A549 (cell line): Measurements from ENCODE around the gene CTCF. TPM values are rescaled to one million over a fixed set of nuclear protein-coding genes. Genes with fewer than 3 reads are reported as not detected.
"Not testable (repeated sequence)": the region's sequence is repeated elsewhere in the genome, so short reads cannot be mapped to it uniquely, and the experiment has no call there.

Experiments used
- ATAC-seq, 2 experiments: fragments of 200-7000 bp in 1 of 2; fragments of >200 bp in 1 of 2; cut with Nextera tagmentation in 1 of 2; cut with Tn5 transposase in 1 of 2; 3 replicates each; pipeline versions ENCODE4 v1.8.0 to v1.9.1; 2018 to 2020; ENCODE audit warnings: mild to moderate bottlenecking in 1 of 2, moderate library complexity in 1 of 2
- CTCF ChIA-PET: fragments of 300-600 bp; sonication (Branson Sonifier 250); formaldehyde crosslinking; extraction: SDS; loops from one replicate; lab custom pipeline; 2021; ENCODE audit warnings: antibody characterized with exemption, inconsistent platforms; lab: Yijun Ruan, JAX
- POLR2A ChIA-PET: fragments of 350-600 bp; formaldehyde crosslinking; extraction: SDS; loops from one replicate; lab custom pipeline; 2021; ENCODE audit warnings: antibody characterized with exemption, inconsistent platforms; lab: Yijun Ruan, JAX
- DNase-seq, 2 experiments: peaks; one replicate each; pipeline versions ENCODE4 v3.0.0 to v3.0.0-alpha.2; 2011 to 2016; ENCODE audit warnings: low read depth in 1 of 2, low spot score in 1 of 2
- FAIRE-seq: peaks from 2 replicates; lab custom pipeline; 2011; peaks lifted over from hg19 to GRCh38; lab: Jason Lieb, UNC
- H3K27ac ChIP-seq, 2 experiments: fragments of >200 bp; sonication (Bioruptor Twin); formaldehyde crosslinking; 3 replicates each; pipeline ENCODE4 v1.5.1; 2016 to 2017
- H3K4me1 ChIP-seq: fragments of >200 bp; sonication (Bioruptor Twin); formaldehyde crosslinking; 3 replicates; pipeline ENCODE4 v1.6.1; 2016
- H3K4me2 ChIP-seq: fragments of >200 bp; sonication (Bioruptor Twin); formaldehyde crosslinking; 3 replicates; pipeline ENCODE4 v1.6.1; 2016
- H3K4me3 ChIP-seq: fragments of >200 bp; sonication (Bioruptor Twin); formaldehyde crosslinking; 3 replicates; pipeline ENCODE4 v1.5.1; 2016
- H3K9me3 ChIP-seq: fragments of >200 bp; sonication (Bioruptor Twin); formaldehyde crosslinking; 3 replicates; pipeline ENCODE4 v1.6.1; 2016
- CBX2 ChIP-seq: fragments of 200-600 bp; sonication (generic); IDR thresholded peaks from 2 replicates; pipeline ENCODE4 v1.6.1; 2016; ENCODE audit warnings: low read depth, mild to moderate bottlenecking, borderline replicate concordance
- CBX8 ChIP-seq: fragments of 200-600 bp; sonication (generic); IDR thresholded peaks from 2 replicates; pipeline ENCODE4 v1.6.1; 2016
- CEBPB ChIP-seq, 2 experiments: fragments of >200 bp in 1 of 2; sonication (Bioruptor Twin) in 1 of 2; formaldehyde crosslinking in 1 of 2; IDR thresholded peaks; 2 replicates each; pipeline ENCODE4 v1.6.1; 2012 to 2016
- CHD2 ChIP-seq: fragments of 150-350 bp; IDR thresholded peaks from 2 replicates; pipeline ENCODE4 v1.6.1; 2014; ENCODE audit warnings: low read length; ENCODE audit not compliant: partially characterized antibody
- FOSL2 ChIP-seq, 2 experiments: fragments of 450-650 bp in 1 of 2; fragments of >200 bp in 1 of 2; sonication (Bioruptor Twin) in 1 of 2; formaldehyde crosslinking; IDR thresholded peaks; 2 replicates each; pipeline versions ENCODE4 v1.5.0 to v1.6.1; 2016 to 2020; ENCODE audit warnings: mild to moderate bottlenecking in 1 of 2, moderate library complexity in 1 of 2
- FOXS1 ChIP-seq: fragments of 250-450 bp; sonication (Bioruptor Pico); IDR thresholded peaks from 2 replicates; pipeline ENCODE4 v1.5.0; 2020; ENCODE audit warnings: mild to moderate bottlenecking, moderate library complexity
- HDAC2 ChIP-seq: fragments of 200-600 bp; sonication (generic); IDR thresholded peaks from 2 replicates; pipeline ENCODE4 v1.6.1; 2016
- HOXA7 ChIP-seq: fragments of 250-450 bp; sonication (Bioruptor Pico); IDR thresholded peaks from 2 replicates; pipeline ENCODE4 v1.5.0; 2020; ENCODE audit warnings: mild to moderate bottlenecking, moderate library complexity
- JUN ChIP-seq, 2 experiments: fragments of >200 bp; sonication (Bioruptor Twin); formaldehyde crosslinking; IDR thresholded peaks; 2 replicates in 1 of 2; 3 replicates in 1 of 2; pipeline ENCODE4 v1.6.1; 2016 to 2017
- JUNB ChIP-seq: fragments of >200 bp; sonication (Bioruptor Twin); formaldehyde crosslinking; IDR thresholded peaks from 2 replicates; pipeline ENCODE4 v1.6.1; 2016
- KDM1A ChIP-seq: fragments of 200-600 bp; sonication (generic); IDR thresholded peaks from 2 replicates; pipeline ENCODE4 v1.6.1; 2016; ENCODE audit warnings: low read depth, mild to moderate bottlenecking
- MAFK ChIP-seq: fragments of 450-650 bp; IDR thresholded peaks from 2 replicates; pipeline ENCODE4 v1.6.1; 2014; ENCODE audit not compliant: partially characterized antibody
- MAZ ChIP-seq: fragments of 150-350 bp; IDR thresholded peaks from 2 replicates; pipeline ENCODE4 v1.6.1; 2014; ENCODE audit warnings: antibody characterized with exemption, low read depth, low read length, borderline replicate concordance
- NFE2L2 ChIP-seq: fragments of 150-350 bp; conservative IDR thresholded peaks from 2 replicates; pipeline ENCODE4 v1.6.1; 2014; ENCODE audit warnings: low read length
- POLR2A ChIP-seq: IDR thresholded peaks from 2 replicates; pipeline ENCODE4 v1.6.1; 2012; ENCODE audit warnings: mild to moderate bottlenecking, low read length
- RAD21 ChIP-seq, 2 experiments: fragments of >200 bp in 1 of 2; sonication (Bioruptor Twin) in 1 of 2; formaldehyde crosslinking in 1 of 2; IDR thresholded peaks in 1 of 2; conservative IDR thresholded peaks in 1 of 2; 2 replicates in 1 of 2; 3 replicates in 1 of 2; pipeline ENCODE4 v1.6.1; 2012 to 2018; ENCODE audit warnings: inconsistent platforms in 1 of 2
- ZC3H11A ChIP-seq: fragments of 450-650 bp; IDR thresholded peaks from 2 replicates; pipeline ENCODE4 v1.6.1; 2014; ENCODE audit warnings: antibody characterized with exemption, mild to moderate bottlenecking
- WGBS: methylation state at CpG from one replicate; pipeline ENCODE4 v1.1.6; 2017; ENCODE audit errors: missing lambda C conversion rate; 5-methylcytosine and 5-hydroxymethylcytosine counted together
- polyA plus RNA-seq, 4 experiments: library from polyadenylated mRNA; depleted of rRNA in 3 of 4; stranded (reverse); fragments of >200 nt; fragmentation: RNase III in 1 of 4; extraction: RNeasy Plus Mini Kit Qiagen cat#74134 plus additional on column Dnase treatment in 1 of 4; gene quantifications; 2 replicates in 3 of 4; 3 replicates in 1 of 4; pipeline ENCODE4 v1.2.3, GENCODE V29; 2011 to 2017
- TF ChIP-seq, protein P1 (sequence below): IDR thresholded peaks from 2 replicates; pipeline ENCODE4 v1.6.1; 2012
- TF ChIP-seq, protein P2 (sequence below): fragments of >200 bp; sonication (Bioruptor Twin); formaldehyde crosslinking; IDR thresholded peaks from 3 replicates; pipeline ENCODE4 v1.5.1; 2016
- TF ChIP-seq, protein P3 (sequence below): IDR thresholded peaks from 2 replicates; pipeline ENCODE4 v1.6.1; 2012; ENCODE audit warnings: low read depth, borderline replicate concordance

Gene CTCF
- polyA plus RNA-seq, 2 of the 4 experiments (the other 2 are of a cell fraction): 42.5 to 58.4 TPM

DNA sequence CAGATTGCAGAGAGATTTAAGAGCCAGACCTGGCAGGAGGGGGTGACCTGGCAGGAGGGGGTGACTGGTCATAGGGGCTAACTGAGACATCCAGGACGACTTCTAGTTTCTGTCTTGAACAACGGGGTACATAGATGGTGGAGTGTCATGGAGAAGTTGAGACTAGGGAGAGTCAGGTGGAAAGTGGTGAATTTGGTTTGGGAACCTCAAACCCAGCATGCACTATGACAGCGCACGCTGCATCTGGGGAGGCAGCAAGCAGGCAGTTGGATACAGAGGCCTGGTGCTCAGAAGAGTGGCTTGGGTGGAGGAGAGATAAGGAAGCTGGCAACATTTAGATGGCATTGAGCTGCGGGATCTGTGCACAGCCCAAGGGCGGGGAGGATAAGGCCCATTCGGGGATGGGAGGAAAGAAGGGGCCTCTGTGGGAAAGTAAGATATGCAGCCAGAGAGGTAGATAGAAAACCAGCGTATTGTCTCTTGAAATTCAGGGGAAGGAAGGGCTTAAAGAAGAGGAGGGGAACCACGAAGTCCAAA is 29.2 kb upstream of the CTCF start:
- CTCF ChIA-PET: interaction anchor here (0.6 to 22.1 kb wide), 8 partner anchors 10 to 140 kb away, joined by 3 to 301 read pairs (median 6); partner anchors contain the start of genes ATP6V0D1 and CARMIL2
- TF ChIP-seq NFE2L2: no peak
- TF ChIP-seq RAD21 (conservative IDR thresholded peaks at IDR 0.05 in 1 of 2, IDR thresholded peaks at IDR 0.05 in 1 of 2): no peak
- TF ChIP-seq JUNB: no peak
- no peak for TF ChIP-seq HDAC2
- no peak for TF ChIP-seq POLR2A
- TF ChIP-seq, protein P1, sequence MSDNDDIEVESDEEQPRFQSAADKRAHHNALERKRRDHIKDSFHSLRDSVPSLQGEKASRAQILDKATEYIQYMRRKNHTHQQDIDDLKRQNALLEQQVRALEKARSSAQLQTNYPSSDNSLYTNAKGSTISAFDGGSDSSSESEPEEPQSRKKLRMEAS: no peak
- TF ChIP-seq CBX8: no peak
- TF ChIP-seq, protein P2, sequence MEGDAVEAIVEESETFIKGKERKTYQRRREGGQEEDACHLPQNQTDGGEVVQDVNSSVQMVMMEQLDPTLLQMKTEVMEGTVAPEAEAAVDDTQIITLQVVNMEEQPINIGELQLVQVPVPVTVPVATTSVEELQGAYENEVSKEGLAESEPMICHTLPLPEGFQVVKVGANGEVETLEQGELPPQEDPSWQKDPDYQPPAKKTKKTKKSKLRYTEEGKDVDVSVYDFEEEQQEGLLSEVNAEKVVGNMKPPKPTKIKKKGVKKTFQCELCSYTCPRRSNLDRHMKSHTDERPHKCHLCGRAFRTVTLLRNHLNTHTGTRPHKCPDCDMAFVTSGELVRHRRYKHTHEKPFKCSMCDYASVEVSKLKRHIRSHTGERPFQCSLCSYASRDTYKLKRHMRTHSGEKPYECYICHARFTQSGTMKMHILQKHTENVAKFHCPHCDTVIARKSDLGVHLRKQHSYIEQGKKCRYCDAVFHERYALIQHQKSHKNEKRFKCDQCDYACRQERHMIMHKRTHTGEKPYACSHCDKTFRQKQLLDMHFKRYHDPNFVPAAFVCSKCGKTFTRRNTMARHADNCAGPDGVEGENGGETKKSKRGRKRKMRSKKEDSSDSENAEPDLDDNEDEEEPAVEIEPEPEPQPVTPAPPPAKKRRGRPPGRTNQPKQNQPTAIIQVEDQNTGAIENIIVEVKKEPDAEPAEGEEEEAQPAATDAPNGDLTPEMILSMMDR: no peak
- TF ChIP-seq CEBPB (IDR thresholded peaks at IDR 0.05): no peak
- Histone ChIP-seq H3K27ac (no peak overlapping the region), H3K4me1 (peaks cover 22% of the 10 kb centered on the region), H3K4me3 (no peak overlapping the region), H3K9me3 (no peaks in the 10 kb centered on the region), H3K4me2 (no peak overlapping the region)
- POLR2A ChIA-PET: no interaction called here
- ATAC-seq (no peak), DNase-seq (no peak), FAIRE-seq (no peak)
- 90% methylated on average over 9 of the region's 9 CpGs for WGBS

DNA sequence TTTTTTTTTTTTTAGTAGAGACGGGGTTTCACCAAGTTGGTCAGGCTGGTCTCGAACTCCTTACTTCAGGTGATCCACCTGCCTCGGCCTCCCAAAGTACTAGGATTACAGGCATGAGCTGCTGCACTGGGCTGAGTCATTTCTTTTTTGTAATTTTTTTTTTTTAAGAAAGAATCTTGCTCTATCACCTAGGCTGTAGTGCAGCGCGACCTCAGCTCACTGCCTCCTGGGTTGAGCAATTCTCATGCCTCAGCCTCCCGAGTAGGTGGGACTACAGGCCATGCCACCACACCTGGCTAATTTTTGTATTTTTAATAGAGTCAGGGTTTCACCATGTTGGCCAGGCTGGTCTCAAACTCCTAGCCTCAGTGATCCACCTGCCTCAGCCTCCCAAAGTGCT is 28.3 kb upstream of the CTCF start:
- POLR2A ChIA-PET: not testable (repeated sequence)

DNA sequence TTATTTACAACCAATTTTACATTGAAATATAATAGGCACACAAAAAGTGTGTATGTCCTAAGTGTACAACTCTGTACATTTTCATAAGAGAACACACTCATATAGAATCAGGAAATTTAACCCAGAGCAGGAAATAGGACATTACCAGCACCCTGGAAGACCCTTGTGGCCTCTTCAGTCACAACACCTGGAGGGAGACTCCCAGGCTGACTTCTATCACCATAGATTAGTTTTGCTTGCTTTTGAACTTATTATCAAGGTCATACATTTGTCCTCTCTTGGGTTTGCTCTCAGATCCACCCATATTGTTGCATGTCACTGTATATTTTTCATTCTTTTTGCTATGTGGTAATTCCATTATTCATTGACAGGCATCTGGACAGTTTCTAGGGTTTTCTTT is 27.9 kb upstream of the CTCF start:
- no peaks in the 10 kb centered on the region for H3K9me3 ChIP-seq
- no peak for DNase-seq
- ChIA-PET CTCF (interaction anchor here (0.8 to 22.1 kb wide), 3 partner anchors 12 to 111 kb away, joined by 4 to 301 read pairs (median 120); partner anchors contain the start of gene CARMIL2), POLR2A (no interaction called here)
- no peak overlapping the region for H3K4me2 ChIP-seq
- H3K4me1 ChIP-seq: peaks cover 20% of the 10 kb centered on the region
- TF ChIP-seq HDAC2 (no peak), CBX2 (no peak), MAZ (no peak), FOXS1 (CRISPR knock-in tag) (no peak), FOSL2 (IDR thresholded peaks at IDR 0.05) (no peak), FOSL2 (CRISPR knock-in tag; IDR thresholded peaks at IDR 0.05) (no peak), CBX8 (no peak), MAFK (no peak), CHD2 (no peak), JUN (IDR thresholded peaks at IDR 0.05) (no peak), NFE2L2 (no peak), ZC3H11A (no peak), KDM1A (no peak), HOXA7 (CRISPR knock-in tag) (no peak), JUNB (no peak)
- TF ChIP-seq, protein P1: no peak
- TF ChIP-seq, protein P3, sequence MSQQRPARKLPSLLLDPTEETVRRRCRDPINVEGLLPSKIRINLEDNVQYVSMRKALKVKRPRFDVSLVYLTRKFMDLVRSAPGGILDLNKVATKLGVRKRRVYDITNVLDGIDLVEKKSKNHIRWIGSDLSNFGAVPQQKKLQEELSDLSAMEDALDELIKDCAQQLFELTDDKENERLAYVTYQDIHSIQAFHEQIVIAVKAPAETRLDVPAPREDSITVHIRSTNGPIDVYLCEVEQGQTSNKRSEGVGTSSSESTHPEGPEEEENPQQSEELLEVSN: no peak
- ATAC-seq: no peak
- H3K27ac ChIP-seq: no peak overlapping the region
- FAIRE-seq: no peak
- H3K4me3 ChIP-seq: no peak overlapping the region

More for the DNA sequence above, 28.3 kb upstream of the CTCF start:
- H3K4me2 ChIP-seq, H3K9me3 ChIP-seq, DNase-seq, ATAC-seq, FAIRE-seq, H3K27ac ChIP-seq, H3K4me3 ChIP-seq: not testable (repeated sequence)
- CTCF ChIA-PET: interaction anchor here (1.4 to 22.1 kb wide), 3 partner anchors 11 to 139 kb away, joined by 4 to 301 read pairs (median 120); no protein-coding TSS in a partner anchor
- WGBS: 92% methylated on average over 6 of the region's 6 CpGs
- H3K4me1 ChIP-seq: peaks cover 20% of the 10 kb centered on the region
